A673 (cell line): ENCODE data around the gene LPAR6. TPM values are rescaled to one million over a fixed set of nuclear protein-coding genes. Genes with fewer than 3 reads are reported as not detected.

ENCODE experiments used
- BruUV-seq: library from RNA; stranded (reverse); fragments of 400-500 nt; replicated peaks from 2 replicates; lab custom pipeline; 2021; lab: Mats Ljungman, UMichigan
- CTCF ChIA-PET: fragments of 300-600 bp; sonication (Branson Sonifier 250); formaldehyde crosslinking; loops from one replicate; lab custom pipeline; 2022; ENCODE audit warnings: antibody characterized with exemption; lab: Charles Lee
- POLR2A ChIA-PET: fragments of 300-600 bp; sonication (Branson Sonifier 250); formaldehyde crosslinking; loops from one replicate; lab custom pipeline; 2022; ENCODE audit warnings: antibody characterized with exemption; ENCODE audit not compliant: low non-redundant PET; lab: Charles Lee
- DNase-seq: peaks from one replicate; pipeline ENCODE4 v3.0.0-alpha.2; 2015; ENCODE audit warnings: low spot score
- H3K27ac ChIP-seq: fragments of 200-600 bp; sonication (generic); 2 replicates; pipeline ENCODE4 v1.5.1; 2016; ENCODE audit warnings: mixed run types, low read depth, mild to moderate bottlenecking, mixed read lengths, antibody characterized with exemption, low read length; ENCODE audit not compliant: poor library complexity, severe bottlenecking
- H3K27me3 ChIP-seq: fragments of 200-600 bp; sonication (generic); replicated peaks from 2 replicates; pipeline ENCODE4 v1.6.1; 2017; ENCODE audit warnings: mixed run types, low read depth, mild to moderate bottlenecking, mixed read lengths, antibody characterized with exemption, low read length; ENCODE audit not compliant: insufficient read depth, poor library complexity
- H3K36me3 ChIP-seq: fragments of 200-600 bp; sonication (generic); 2 replicates; pipeline ENCODE4 v1.6.1; 2016; ENCODE audit warnings: mixed run types, mild to moderate bottlenecking, mixed read lengths, antibody characterized with exemption, low read length; ENCODE audit not compliant: insufficient read depth, poor library complexity, severe bottlenecking
- H3K4me1 ChIP-seq: fragments of 200-600 bp; sonication (generic); 2 replicates; pipeline ENCODE4 v1.6.1; 2017; ENCODE audit warnings: mixed run types, mild to moderate bottlenecking, mixed read lengths, antibody characterized with exemption, low read length; ENCODE audit not compliant: insufficient read depth, poor library complexity, severe bottlenecking
- H3K4me3 ChIP-seq: fragments of 200-600 bp; sonication (generic); 2 replicates; pipeline ENCODE4 v1.5.1; 2016; ENCODE audit warnings: low read depth, mixed run types, mild to moderate bottlenecking, mixed read lengths, low read length; ENCODE audit not compliant: poor library complexity, severe bottlenecking
- H3K9me3 ChIP-seq: fragments of 200-600 bp; sonication (generic); 2 replicates; pipeline ENCODE4 v1.6.1; 2016; ENCODE audit warnings: mixed run types, low read depth, mild to moderate bottlenecking, mixed read lengths, antibody characterized with exemption, low read length; ENCODE audit not compliant: poor library complexity, severe bottlenecking
- EZH2 ChIP-seq: fragments of 200-600 bp; sonication (generic); IDR thresholded peaks from 2 replicates; pipeline ENCODE4 v1.6.1; 2017; ENCODE audit warnings: borderline replicate concordance, low read depth, mild to moderate bottlenecking, mixed read lengths, antibody characterized with exemption, low read length; ENCODE audit not compliant: poor library complexity, severe bottlenecking
- intact Hi-C: fragments of 100-400 bp; cut with micrococcal nuclease; formaldehyde crosslinking; loops from one replicate; pipeline ENCODE4 v1.10.0; 2022; ENCODE audit not compliant: unreplicated experiment
- total RNA-seq: library from RNA; stranded (reverse); gene quantifications from 2 replicates; pipeline ENCODE4 v1.2.3, GENCODE V29; 2021
- TF ChIP-seq, protein P1 (sequence below): fragments of 300-800, 200-600 bp; sonication (generic); conservative IDR thresholded peaks from 2 replicates; pipeline ENCODE4 v1.5.1; 2017; ENCODE audit warnings: low read depth, mild to moderate bottlenecking, antibody characterized with exemption, low read length, moderate library complexity, mixed read lengths

The LPAR6 gene
- total RNA-seq, 1 experiment from 2014 or later: 6.7 TPM

DNA sequence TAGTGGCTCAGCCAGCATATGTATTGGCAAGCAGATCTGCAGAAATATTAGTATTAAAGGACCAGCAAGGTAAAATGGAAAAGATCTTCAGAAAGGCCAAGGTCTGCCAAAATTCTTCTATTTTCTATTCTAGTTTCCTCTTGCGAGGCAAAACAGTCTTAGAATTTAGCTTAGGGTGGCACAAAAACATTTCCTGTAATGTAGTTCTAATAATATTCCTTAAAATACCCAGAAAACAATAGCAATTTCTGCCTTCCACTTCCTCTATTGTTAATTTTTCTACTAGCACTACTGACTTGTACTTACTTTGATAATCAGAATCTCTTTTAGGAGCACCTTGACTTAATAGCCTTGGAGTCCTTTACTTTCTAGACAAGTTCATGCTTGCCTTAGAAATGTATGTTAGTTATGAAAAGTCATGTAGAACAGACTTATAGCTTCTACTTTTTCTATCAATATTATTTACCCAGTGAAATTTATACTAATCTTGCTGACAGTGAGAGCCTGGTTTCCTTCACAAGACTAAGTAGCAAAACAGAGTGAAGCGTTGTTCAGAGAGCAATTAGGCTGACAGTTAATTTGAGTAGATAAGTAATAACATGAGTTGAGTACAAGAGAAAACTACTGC lies 23.9 kb upstream of the LPAR6 start:
- no peak overlapping the region for H3K4me3 ChIP-seq
- TF ChIP-seq EZH2: no peak
- TF ChIP-seq, protein P1, sequence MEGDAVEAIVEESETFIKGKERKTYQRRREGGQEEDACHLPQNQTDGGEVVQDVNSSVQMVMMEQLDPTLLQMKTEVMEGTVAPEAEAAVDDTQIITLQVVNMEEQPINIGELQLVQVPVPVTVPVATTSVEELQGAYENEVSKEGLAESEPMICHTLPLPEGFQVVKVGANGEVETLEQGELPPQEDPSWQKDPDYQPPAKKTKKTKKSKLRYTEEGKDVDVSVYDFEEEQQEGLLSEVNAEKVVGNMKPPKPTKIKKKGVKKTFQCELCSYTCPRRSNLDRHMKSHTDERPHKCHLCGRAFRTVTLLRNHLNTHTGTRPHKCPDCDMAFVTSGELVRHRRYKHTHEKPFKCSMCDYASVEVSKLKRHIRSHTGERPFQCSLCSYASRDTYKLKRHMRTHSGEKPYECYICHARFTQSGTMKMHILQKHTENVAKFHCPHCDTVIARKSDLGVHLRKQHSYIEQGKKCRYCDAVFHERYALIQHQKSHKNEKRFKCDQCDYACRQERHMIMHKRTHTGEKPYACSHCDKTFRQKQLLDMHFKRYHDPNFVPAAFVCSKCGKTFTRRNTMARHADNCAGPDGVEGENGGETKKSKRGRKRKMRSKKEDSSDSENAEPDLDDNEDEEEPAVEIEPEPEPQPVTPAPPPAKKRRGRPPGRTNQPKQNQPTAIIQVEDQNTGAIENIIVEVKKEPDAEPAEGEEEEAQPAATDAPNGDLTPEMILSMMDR: no peak
- ChIA-PET CTCF (no interaction called here), POLR2A (no interaction called here)
- DNase-seq: no peak
- H3K36me3 ChIP-seq: no peaks in the 10 kb centered on the region
- H3K4me1 ChIP-seq: peaks cover 4% of the 10 kb centered on the region
- H3K9me3 ChIP-seq: no peaks in the 10 kb centered on the region
- no peaks in the 10 kb centered on the region for H3K27me3 ChIP-seq
- H3K27ac ChIP-seq: no peak overlapping the region
- intact Hi-C loops: no loop called here
- BruUV-seq: no TSS peak

DNA sequence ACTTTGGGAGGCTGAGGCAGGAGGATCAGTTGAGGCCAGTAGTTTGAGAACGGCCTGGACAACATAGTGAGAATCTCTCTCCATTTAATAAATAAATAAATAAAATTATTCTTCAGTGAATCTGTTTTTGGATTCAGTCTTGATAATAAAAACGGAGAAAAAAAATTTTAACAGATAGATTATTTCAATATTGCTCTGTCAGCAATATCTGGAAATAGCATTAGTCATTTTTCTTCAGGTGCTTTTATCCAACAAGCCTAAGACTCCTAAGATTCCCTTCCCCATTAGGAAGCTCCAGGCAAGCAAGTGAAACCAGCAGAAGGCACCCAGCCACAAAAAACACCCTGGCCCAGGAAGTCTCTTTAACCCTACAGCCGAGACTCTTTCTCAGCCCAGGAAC lies 21.3 kb upstream of the LPAR6 start:
- ChIA-PET POLR2A (no interaction called here), CTCF (no interaction called here)
- Histone ChIP-seq H3K4me3 (no peak overlapping the region), H3K27ac (no peak overlapping the region), H3K9me3 (no peaks in the 10 kb centered on the region), H3K4me1 (peaks cover 4% of the 10 kb centered on the region), H3K27me3 (no peaks in the 10 kb centered on the region), H3K36me3 (no peaks in the 10 kb centered on the region)
- no TSS peak for BruUV-seq
- TF ChIP-seq EZH2: no peak
- TF ChIP-seq, protein P1: no peak
- intact Hi-C loops: no loop called here
- DNase-seq: no peak

DNA sequence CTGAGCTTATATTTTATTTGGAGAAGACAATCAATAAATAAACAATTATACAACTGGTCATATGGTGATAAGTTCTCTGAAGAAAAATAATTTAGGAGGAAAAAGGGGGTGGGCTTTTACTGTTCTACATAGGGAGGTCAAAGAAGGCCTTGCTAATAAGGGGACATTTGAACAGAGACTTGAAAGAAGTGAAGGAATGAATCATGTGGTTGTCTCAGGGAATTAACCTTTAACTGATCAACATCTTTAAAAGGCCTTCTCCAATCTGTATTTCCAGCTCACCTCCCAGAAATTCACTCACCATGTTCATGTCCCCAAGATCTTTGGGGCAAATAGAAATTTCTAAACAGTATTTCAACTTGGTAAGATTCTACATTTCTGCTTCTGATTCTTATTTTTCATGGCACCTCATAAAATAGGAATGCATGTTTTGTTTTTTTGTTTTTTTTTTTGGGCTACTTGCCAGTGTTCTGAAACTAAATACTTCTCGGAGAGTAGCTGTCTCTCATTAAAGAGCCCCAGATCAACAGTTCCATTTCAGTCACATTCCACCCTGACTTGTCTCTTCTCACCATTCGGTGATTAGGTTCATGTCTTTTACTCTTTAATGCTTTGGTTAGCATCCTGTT lies 19.2 kb upstream of the LPAR6 start:
- no peak overlapping the region for H3K27ac ChIP-seq
- no peak overlapping the region for H3K4me3 ChIP-seq
- H3K9me3 ChIP-seq: no peaks in the 10 kb centered on the region
- DNase-seq: peak; percentile 14
- intact Hi-C loops: no loop called here
- TF ChIP-seq, protein P1: no peak
- TF ChIP-seq EZH2: no peak
- H3K4me1 ChIP-seq: peaks cover 4% of the 10 kb centered on the region
- H3K27me3 ChIP-seq: no peaks in the 10 kb centered on the region
- ChIA-PET POLR2A (no interaction called here), CTCF (no interaction called here)
- BruUV-seq: no TSS peak
- H3K36me3 ChIP-seq: no peaks in the 10 kb centered on the region
